GM10266 (cell line): ENCODE results near the gene ZNF598.

ENCODE experiments used
- DNase-seq: peaks from one replicate; pipeline ENCODE4 v3.0.0; 2012; ENCODE audit errors: extremely low spot score
- CTCF ChIP-seq: IDR thresholded peaks from 2 replicates; pipeline ENCODE4 v1.5.1; 2012; ENCODE audit warnings: mild to moderate bottlenecking, low read depth; ENCODE audit not compliant: control insufficient read depth, insufficient read depth; ENCODE audit errors: missing control alignments

Gene ZNF598

GRCh38 chr16:1990351-1991134 is 19.1 kb downstream of the ZNF598 start:
- no peak for TF ChIP-seq CTCF
- peak; percentile 68 for DNase-seq

- DNase-seq = no peak
- TF ChIP-seq CTCF = no peak
Measured at GRCh38 chr16:1990101-1990350, 19.6 kb downstream of the ZNF598 start.

- no peak for TF ChIP-seq CTCF
- peak; percentile 68 for DNase-seq
Measured at GRCh38 chr16:1989209-1990100, 20.2 kb downstream of the ZNF598 start, which contains the start of gene SYNGR3. TSS of gene SYNGR3 (plus strand) at chr16:1989970. CDS start at chr16:1990103, 133 bp downstream.

GRCh38 chr16:1987198-1987597 is 22.4 kb downstream of the ZNF598 start:
- no peak for DNase-seq
- TF ChIP-seq CTCF = no peak

- TF ChIP-seq CTCF = no peak
- DNase-seq = no peak
Measured at GRCh38 chr16:1985466-1986150, 24.0 kb downstream of the ZNF598 start.

- DNase-seq = no peak
- no peak for TF ChIP-seq CTCF
Measured at GRCh38 chr16:1984347-1985225, 25.0 kb downstream of the ZNF598 start.
